ENCODE measurements around the gene FAM72A. TPM values are rescaled to one million over a fixed set of nuclear protein-coding genes. Genes with fewer than 3 reads are reported as not detected.
A peak's percentile ranks its signal among the peaks of the same experiment; 100 is the strongest.
"Not testable (repeated sequence)": the region's sequence is repeated elsewhere in the genome, so short reads cannot be mapped to it uniquely, and the experiment has no call there.

Gene FAM72A
- total RNA-seq, 1 donor from 2014 or later: 36.2 TPM

DNA sequence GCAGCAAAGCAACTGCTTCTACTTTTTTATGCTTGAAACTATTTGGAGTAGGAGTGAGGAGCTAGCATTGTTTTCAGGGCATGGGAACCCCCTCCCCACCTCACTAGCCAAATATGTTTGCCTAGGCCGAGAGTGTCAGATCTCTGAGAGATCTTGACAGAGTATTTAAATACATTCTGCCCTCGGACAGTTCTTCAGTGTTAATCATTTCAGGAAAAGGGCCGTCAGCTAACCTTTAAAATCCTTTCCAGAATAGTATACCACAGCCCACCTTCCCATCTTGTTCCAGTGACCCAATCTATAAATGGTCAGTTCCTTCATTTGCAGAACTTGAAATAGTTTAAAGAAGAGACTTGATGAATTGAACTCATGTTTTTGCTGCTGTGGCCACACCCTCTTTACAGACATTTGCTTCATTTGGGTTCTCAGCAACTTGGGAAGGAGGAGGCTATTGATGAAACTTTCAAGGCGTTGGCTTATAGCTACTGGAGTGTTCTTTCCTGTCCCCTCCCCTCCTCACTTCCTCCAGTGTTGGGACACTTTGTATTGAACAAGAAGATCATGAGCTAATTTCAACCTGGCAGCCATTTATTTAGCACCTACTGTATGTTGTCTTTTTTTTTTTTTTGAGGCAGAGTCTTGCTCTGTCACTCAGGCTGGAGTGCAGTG, 17.8 kb upstream of the FAM72A start:
- not testable (repeated sequence) for H3F3A ChIP-seq (ENCODE audit: low read depth); H3K4me2 ChIP-seq; H3K27ac ChIP-seq; H3K4me3 ChIP-seq; H3K4me1 Mint-ChIP-seq; H3K27me3 Mint-ChIP-seq (ENCODE audit: insufficient read depth, low read depth); H3K4me1 ChIP-seq; H3K27me3 ChIP-seq; H2AFZ ChIP-seq (replicated peaks); H3K9me3 ChIP-seq (ENCODE audit: low read depth); H4K20me1 ChIP-seq (ENCODE audit: low read depth); H3K9me3 Mint-ChIP-seq; H3K9ac ChIP-seq; H3K79me2 ChIP-seq (ENCODE audit: low read depth); H3K27ac Mint-ChIP-seq; H3K4me3 Mint-ChIP-seq; H3K36me3 Mint-ChIP-seq; H3K36me3 ChIP-seq
- peak; percentile 0 for DNase-seq (ENCODE audit: low spot score)

DNA sequence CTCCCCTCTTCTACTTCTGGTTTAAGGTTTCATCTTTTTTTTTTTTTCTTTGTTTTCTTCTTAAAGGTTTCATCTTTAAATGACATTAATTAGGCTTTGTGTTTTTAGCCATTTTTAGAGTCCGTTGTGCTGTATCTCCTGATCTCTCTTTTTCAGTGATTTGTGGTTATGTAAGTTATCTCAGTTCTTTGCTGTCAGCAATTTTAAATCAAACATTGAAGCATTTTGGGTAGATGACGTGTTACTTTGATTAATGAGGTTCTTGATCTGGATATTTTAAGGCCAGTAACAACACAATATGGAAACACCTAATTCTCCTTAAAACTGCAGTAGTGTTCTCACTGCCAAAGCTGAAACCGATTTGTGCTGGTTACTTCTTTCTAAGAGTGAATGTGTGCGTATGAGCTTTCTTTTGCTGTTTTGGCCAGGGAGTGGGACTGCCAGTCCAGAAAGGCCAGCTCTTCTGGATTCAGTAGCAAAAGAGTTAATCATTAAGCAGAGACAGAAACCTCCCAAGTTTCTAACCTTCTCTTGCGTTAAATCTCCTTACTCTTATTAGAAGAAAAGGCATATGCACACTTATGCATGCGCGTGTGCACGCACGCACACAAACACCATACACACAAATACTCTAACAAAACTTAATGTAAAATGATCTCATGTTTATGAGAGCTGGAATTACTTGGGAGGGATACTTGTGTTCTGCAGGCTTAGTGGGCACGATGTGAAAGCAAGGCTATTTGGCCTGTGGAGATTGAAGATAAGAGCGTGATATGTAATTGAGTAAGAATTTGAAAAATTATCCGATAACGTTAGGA, 17.1 kb upstream of the FAM72A start:
- not testable (repeated sequence) for H3F3A ChIP-seq (ENCODE audit: low read depth); H3K27me3 ChIP-seq; H3K79me2 ChIP-seq (ENCODE audit: low read depth); H3K4me1 ChIP-seq; H3K9ac ChIP-seq; H3K9me3 Mint-ChIP-seq; H3K27ac ChIP-seq; H3K4me2 ChIP-seq; H4K20me1 ChIP-seq (ENCODE audit: low read depth); H3K4me3 ChIP-seq; H3K4me1 Mint-ChIP-seq; H2AFZ ChIP-seq (replicated peaks); H3K27me3 Mint-ChIP-seq (ENCODE audit: insufficient read depth, low read depth); H3K36me3 ChIP-seq; H3K4me3 Mint-ChIP-seq; DNase-seq (ENCODE audit: low spot score); H3K27ac Mint-ChIP-seq; H3K9me3 ChIP-seq (ENCODE audit: low read depth); H3K36me3 Mint-ChIP-seq

DNA sequence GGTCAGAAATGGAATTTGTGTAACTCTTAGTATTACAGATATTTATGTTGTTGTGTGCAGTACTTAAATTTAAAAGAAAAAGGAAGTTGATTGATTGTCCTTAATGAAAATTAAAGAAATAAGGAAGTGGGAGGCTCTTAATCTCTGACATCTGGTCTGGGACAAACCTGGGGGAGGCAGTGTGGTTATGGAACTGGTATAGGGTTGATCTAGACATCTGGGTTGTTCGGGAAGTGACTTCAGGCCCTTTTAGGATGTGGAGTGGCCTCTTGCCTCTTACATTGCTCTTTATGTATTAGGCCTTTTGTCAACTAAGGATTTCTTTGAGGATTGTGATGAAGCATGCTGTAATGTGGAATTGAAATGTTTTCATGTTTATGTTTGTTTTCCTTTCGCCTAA, 16.1 kb upstream of the FAM72A start:
- not testable (repeated sequence) for H4K20me1 ChIP-seq (ENCODE audit: low read depth); H3K27me3 Mint-ChIP-seq (ENCODE audit: insufficient read depth, low read depth); H3K79me2 ChIP-seq (ENCODE audit: low read depth); H3K4me3 Mint-ChIP-seq; H2AFZ ChIP-seq (replicated peaks); H3K36me3 Mint-ChIP-seq; H3K9me3 ChIP-seq (ENCODE audit: low read depth); H3K36me3 ChIP-seq; H3K9ac ChIP-seq; H3K4me3 ChIP-seq; H3K9me3 Mint-ChIP-seq; H3K4me1 Mint-ChIP-seq; H3F3A ChIP-seq (ENCODE audit: low read depth); H3K4me2 ChIP-seq; H3K4me1 ChIP-seq; DNase-seq (ENCODE audit: low spot score); H3K27ac ChIP-seq; H3K27me3 ChIP-seq; H3K27ac Mint-ChIP-seq

DNA sequence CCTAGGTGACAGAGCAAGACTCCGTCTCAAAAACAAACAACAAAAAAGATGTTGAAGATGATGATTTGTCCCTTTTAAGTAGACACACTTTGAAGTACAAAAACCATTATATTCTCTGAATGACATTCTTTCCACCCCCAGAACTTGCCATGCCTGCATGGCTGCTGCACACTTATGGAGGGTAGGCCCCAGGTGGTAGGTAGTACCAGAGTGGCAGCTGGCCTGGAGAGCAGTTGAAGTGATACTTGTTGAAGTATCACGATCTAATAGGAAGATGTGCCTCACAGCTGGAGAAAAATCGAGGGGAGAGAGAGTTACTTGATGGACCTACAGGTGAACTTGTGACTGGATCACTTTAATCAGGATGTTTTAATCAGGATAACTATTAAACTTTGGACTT, 15.6 kb upstream of the FAM72A start:
- not testable (repeated sequence) for H3K9me3 Mint-ChIP-seq; H3K9ac ChIP-seq; H3K4me1 Mint-ChIP-seq; H3K4me2 ChIP-seq; H3K36me3 Mint-ChIP-seq; H3K4me3 Mint-ChIP-seq; H3K79me2 ChIP-seq (ENCODE audit: low read depth); H3K27ac ChIP-seq; H3K36me3 ChIP-seq; H3K27ac Mint-ChIP-seq; H3K27me3 Mint-ChIP-seq (ENCODE audit: insufficient read depth, low read depth); DNase-seq (ENCODE audit: low spot score); H3K27me3 ChIP-seq; H3F3A ChIP-seq (ENCODE audit: low read depth); H4K20me1 ChIP-seq (ENCODE audit: low read depth); H3K4me1 ChIP-seq; H3K9me3 ChIP-seq (ENCODE audit: low read depth); H2AFZ ChIP-seq (replicated peaks); H3K4me3 ChIP-seq

DNA sequence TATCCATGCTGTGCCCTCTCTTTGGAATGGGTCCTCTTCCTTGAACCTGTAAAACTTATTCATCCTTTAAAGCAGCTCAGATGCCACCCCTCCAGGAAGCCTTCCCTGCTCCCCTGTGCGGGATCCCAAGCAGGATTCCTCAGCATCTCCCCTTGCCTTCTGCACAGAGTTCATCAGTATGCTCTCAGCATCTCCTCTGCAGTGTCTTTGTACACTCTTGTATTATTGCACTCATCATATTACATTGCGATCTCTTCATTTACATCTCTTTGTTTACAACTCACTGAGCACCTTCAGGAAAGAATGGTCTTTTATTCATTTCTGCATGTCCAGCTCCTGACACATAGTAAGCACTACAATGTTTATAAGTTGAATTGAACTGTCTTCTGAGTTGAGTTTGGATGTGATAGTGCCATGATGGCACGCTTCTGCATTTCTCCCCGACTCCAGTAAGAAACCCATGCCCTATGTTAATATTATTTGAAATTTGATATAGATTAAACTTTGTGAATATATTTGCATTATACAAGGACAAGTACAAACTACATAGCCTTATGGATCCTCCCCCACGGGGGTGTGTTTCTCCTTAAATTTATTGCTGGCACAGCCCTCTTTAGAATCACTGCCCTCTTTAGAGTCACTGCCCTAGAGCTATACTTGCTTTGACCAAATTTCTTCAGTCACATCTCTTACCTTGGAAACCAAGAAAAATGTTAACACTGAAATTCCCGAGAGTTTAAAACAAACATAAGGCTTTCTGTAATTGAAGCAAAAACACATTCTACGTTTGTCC, 13.2 kb upstream of the FAM72A start:
- H3K9me3 ChIP-seq (ENCODE audit: low read depth); H3F3A ChIP-seq (ENCODE audit: low read depth); H3K36me3 Mint-ChIP-seq; H4K20me1 ChIP-seq (ENCODE audit: low read depth); H3K27me3 ChIP-seq; H3K4me2 ChIP-seq; H3K9me3 Mint-ChIP-seq; H3K4me3 Mint-ChIP-seq; H3K4me1 ChIP-seq; H3K79me2 ChIP-seq (ENCODE audit: low read depth); DNase-seq (ENCODE audit: low spot score); H3K27me3 Mint-ChIP-seq (ENCODE audit: insufficient read depth, low read depth); H3K27ac Mint-ChIP-seq; H3K9ac ChIP-seq; H3K4me1 Mint-ChIP-seq; H3K36me3 ChIP-seq; H2AFZ ChIP-seq (replicated peaks); H3K27ac ChIP-seq; H3K4me3 ChIP-seq: not testable (repeated sequence)

DNA sequence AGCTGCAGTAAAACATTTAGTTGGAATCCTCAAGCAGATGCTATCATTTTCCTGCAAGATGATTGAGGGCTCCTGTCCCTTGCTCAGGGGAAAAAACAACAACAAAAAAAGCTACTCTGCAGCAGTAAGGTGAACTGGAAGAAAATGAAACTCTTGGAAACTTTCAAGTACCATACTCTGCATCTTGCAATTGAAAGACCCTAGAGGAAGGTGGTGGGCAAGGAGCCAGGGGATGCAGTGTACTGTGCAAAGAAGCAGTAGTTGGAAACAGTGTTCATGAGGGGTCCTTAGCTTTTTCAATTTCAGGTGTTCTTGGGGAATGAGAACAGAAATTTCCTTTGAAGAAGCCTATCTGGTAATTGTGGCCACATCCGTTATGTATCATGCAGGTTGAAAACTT, 8.2 kb upstream of the FAM72A start:
- not testable (repeated sequence) for H3K9me3 Mint-ChIP-seq; H3K36me3 Mint-ChIP-seq; H3K27ac Mint-ChIP-seq; H3K4me2 ChIP-seq; H3K79me2 ChIP-seq (ENCODE audit: low read depth); H2AFZ ChIP-seq (replicated peaks); H3K27ac ChIP-seq; H3K4me3 ChIP-seq; H3K27me3 Mint-ChIP-seq (ENCODE audit: insufficient read depth, low read depth); H3K4me3 Mint-ChIP-seq; H3K9me3 ChIP-seq (ENCODE audit: low read depth); H4K20me1 ChIP-seq (ENCODE audit: low read depth); H3K4me1 Mint-ChIP-seq; H3K36me3 ChIP-seq; DNase-seq (ENCODE audit: low spot score); H3F3A ChIP-seq (ENCODE audit: low read depth); H3K9ac ChIP-seq; H3K4me1 ChIP-seq; H3K27me3 ChIP-seq

DNA sequence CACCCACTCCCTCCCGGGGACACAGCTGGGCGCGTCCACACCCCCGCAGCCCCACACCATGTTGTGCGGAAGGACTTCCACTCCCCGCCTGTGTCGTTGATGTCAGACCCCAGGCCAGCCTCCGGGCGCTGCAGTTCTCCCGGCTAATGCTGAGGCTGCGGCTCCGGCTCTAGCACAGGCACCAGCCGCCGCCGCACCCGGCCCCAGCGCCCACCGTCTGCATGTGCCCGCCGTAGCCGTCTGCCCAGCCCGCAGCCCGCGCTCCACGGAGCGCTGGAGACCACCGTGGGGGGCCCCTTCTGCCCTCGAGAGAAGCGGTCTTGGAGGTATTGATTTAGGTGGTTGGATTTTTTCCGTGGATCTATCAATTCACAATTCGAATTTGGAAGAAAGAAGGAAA, 2.9 kb upstream of the FAM72A start:
- not testable (repeated sequence) for H3K36me3 Mint-ChIP-seq; DNase-seq (ENCODE audit: low spot score); H3K4me1 Mint-ChIP-seq; H3K9me3 ChIP-seq (ENCODE audit: low read depth); H3K79me2 ChIP-seq (ENCODE audit: low read depth); H3K27me3 Mint-ChIP-seq (ENCODE audit: insufficient read depth, low read depth); H3K9me3 Mint-ChIP-seq; H3K36me3 ChIP-seq; H3K27ac ChIP-seq; H3F3A ChIP-seq (ENCODE audit: low read depth); H2AFZ ChIP-seq (replicated peaks); H3K27ac Mint-ChIP-seq; H4K20me1 ChIP-seq (ENCODE audit: low read depth); H3K4me3 Mint-ChIP-seq; H3K9ac ChIP-seq; H3K27me3 ChIP-seq; H3K4me1 ChIP-seq
- Histone ChIP-seq H3K4me2 (peak overlapping the region; percentile 60), H3K4me3 (peak overlapping the region; percentile 38)

DNA sequence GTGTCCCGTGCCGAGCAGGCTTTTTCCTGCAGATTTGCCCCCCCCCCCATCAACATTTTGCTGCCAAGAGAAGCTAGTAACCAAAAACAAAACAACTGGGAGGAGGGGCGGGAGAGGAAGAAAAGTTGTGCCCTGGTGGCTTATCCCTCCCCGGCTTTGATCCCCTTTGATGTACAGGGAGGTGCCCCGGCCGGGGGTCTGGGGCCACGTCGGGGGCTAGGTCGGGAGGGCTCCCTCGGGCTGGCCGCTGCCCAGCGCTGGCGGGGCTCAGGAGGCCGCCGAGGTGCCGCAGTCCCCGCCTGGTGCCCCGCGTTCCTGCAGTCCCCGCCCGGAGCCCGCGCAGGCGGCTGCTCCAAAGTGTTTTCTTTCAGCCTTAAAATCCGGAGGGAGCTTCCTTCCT, 2.2 kb upstream of the FAM72A start:
- peak; percentile 11 for DNase-seq (ENCODE audit: low spot score)
- not testable (repeated sequence) for H3K27ac Mint-ChIP-seq; H3K27me3 ChIP-seq; H4K20me1 ChIP-seq (ENCODE audit: low read depth); H3K79me2 ChIP-seq (ENCODE audit: low read depth); H3K9me3 ChIP-seq (ENCODE audit: low read depth); H3K9ac ChIP-seq; H3K9me3 Mint-ChIP-seq; H3K36me3 Mint-ChIP-seq; H3K36me3 ChIP-seq; H2AFZ ChIP-seq (replicated peaks); H3K27me3 Mint-ChIP-seq (ENCODE audit: insufficient read depth, low read depth); H3K4me1 ChIP-seq; H3K4me1 Mint-ChIP-seq; H3F3A ChIP-seq (ENCODE audit: low read depth); H3K27ac ChIP-seq
- H3K4me3 Mint-ChIP-seq: peak overlapping the region; percentile 92
- peak overlapping the region; percentile 74 for H3K4me2 ChIP-seq
- peak overlapping the region; percentile 58 for H3K4me3 ChIP-seq

Data from neural progenitor cell (in vitro differentiated cells).